Measurements from ENCODE around the gene SSRP1. TPM values are rescaled to one million over a fixed set of nuclear protein-coding genes. Genes with fewer than 3 reads are reported as not detected.
A peak's percentile ranks its signal among the peaks of the same experiment; 100 is the strongest.

The SSRP1 gene
- total and polyA plus RNA-seq, 9 of the 15 experiments (the other 6 are each of a cell fraction or from before 2014, with no cell fraction given), result 91.1 to 416 (median 245) TPM

GRCh38 chr11:57344826-57345225, 9.1 kb upstream of the SSRP1 start:
- FAIRE-seq (no peak), ATAC-seq (no peak), DNase-seq (ENCODE audit: extremely low read depth in 1 of 4, low spot score in 3 of 4) (no peak)
- Histone ChIP-seq H3K36me3 (ENCODE audit: control insufficient read depth, insufficient read depth, low read length) (no peaks in the 10 kb centered on the region), H3K9me1 (ENCODE audit: control insufficient read depth, insufficient read depth, low read length) (no peaks in the 10 kb centered on the region), H3K27ac (ENCODE audit: extremely low read depth, low read depth, low read length) (no peak overlapping the region), H3K4me3 (no peak overlapping the region), H3K27me3 (ENCODE audit: control insufficient read depth in 2 of 2, insufficient read depth in 2 of 2, low read length in 2 of 2) (no peaks in the 10 kb centered on the region; a peak in 1 of 5 replicates), H3K9ac (ENCODE audit: insufficient read depth in 1 of 2, low read depth in 2 of 2, low read length in 2 of 2) (peak overlapping the region in 1 of 2 experiments; percentile 57; a peak in 1 of 4 replicates), H3K4me2 (ENCODE audit: insufficient read depth, low read length) (no peak overlapping the region), H2AFZ (ENCODE audit: low read depth, low read length) (peak overlapping the region; percentile 92), H3K4me1 (replicated peaks in 1 of 2; ENCODE audit: control insufficient read depth in 2 of 2, insufficient read depth in 2 of 2, low read length in 2 of 2) (peaks cover 10 to 11% of the 10 kb centered on the region in 2 experiments; a peak in 4 of 5 replicates), H3K79me2 (ENCODE audit: control insufficient read depth, insufficient read depth, low read length) (no peaks in the 10 kb centered on the region), H3K9me3 (replicated peaks; ENCODE audit: control insufficient read depth, insufficient read depth, low read depth, low read length) (no peaks in the 10 kb centered on the region), H4K20me1 (replicated peaks; ENCODE audit: control insufficient read depth, insufficient read depth, low read length) (no peaks in the 10 kb centered on the region)
- ChIA-PET POLR2A (no interaction called here), CTCF (ENCODE audit: low intra/inter-chr PET ratio) (interaction anchor here (0.6 to 1.8 kb wide), 4 partner anchors 112 to 714 kb away, joined by 3 to 7 read pairs (median 4); no protein-coding TSS in a partner anchor)
- in situ Hi-C loops (cut with MboI), result loop anchor here (5.0 to 10.0 kb wide), 3 partner anchors 180 to 1170 kb away; no protein-coding TSS in a partner anchor
- TF ChIP-seq PHF21A (IDR thresholded peaks at IDR 0.05; ENCODE audit: borderline replicate concordance, low read depth), result no peak
- no peak for TF ChIP-seq MCM2 (IDR thresholded peaks at IDR 0.05; ENCODE audit: low read depth)
- no peak for TF ChIP-seq ZNF134 (CRISPR knock-in tag; conservative IDR thresholded peaks at IDR 0.05)
- TF ChIP-seq MXI1 (IDR thresholded peaks at IDR 0.05; ENCODE audit: low read depth, low read length), result no peak
- no peak for TF ChIP-seq LCOR (CRISPR knock-in tag; IDR thresholded peaks at IDR 0.05)
- no peak for TF ChIP-seq FOXK1 (CRISPR knock-in tag; IDR thresholded peaks at IDR 0.05; ENCODE audit: borderline replicate concordance)
- no peak for TF ChIP-seq NELFE (IDR thresholded peaks at IDR 0.05; ENCODE audit: insufficient read depth, insufficient read length)
- no peak for TF ChIP-seq HNRNPL (IDR thresholded peaks at IDR 0.05; ENCODE audit: low read depth, low read length)
- TF ChIP-seq FOXM1 (IDR thresholded peaks at IDR 0.05; ENCODE audit: low read depth), result no peak
- no peak for TF ChIP-seq FOXM1 (CRISPR knock-in tag; IDR thresholded peaks at IDR 0.05; ENCODE audit: low read depth)
- no peak for TF ChIP-seq HDAC8 (tag; IDR thresholded peaks at IDR 0.05)
- TF ChIP-seq STAT5B (CRISPR knock-in tag; IDR thresholded peaks at IDR 0.05), result no peak
- TF ChIP-seq, protein P1, sequence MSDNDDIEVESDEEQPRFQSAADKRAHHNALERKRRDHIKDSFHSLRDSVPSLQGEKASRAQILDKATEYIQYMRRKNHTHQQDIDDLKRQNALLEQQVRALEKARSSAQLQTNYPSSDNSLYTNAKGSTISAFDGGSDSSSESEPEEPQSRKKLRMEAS (CRISPR knock-in tag; IDR thresholded peaks at IDR 0.05), result no peak
- TF ChIP-seq ZNF668 (CRISPR knock-in tag; IDR thresholded peaks at IDR 0.05), result no peak
- TF ChIP-seq CCAR2 (IDR thresholded peaks at IDR 0.05; ENCODE audit: low read depth, low read length), result no peak
- no peak for TF ChIP-seq FOSL1 (tag; conservative IDR thresholded peaks at IDR 0.05)
- no TSS peak for BruUV-seq (replicated peaks)
- intact Hi-C loops (cut with micrococcal nuclease), result loop anchor here (1.0 to 10.0 kb wide), 8 partner anchors 112 to 1167 kb away; no protein-coding TSS in a partner anchor
- WGBS (ENCODE audit: insufficient coverage, low coverage, missing lambda C conversion rate), result 86% methylated on average over 10 of the region's 10 CpGs

All from K562 (cell line).